Measurements from ENCODE around the gene LCE5A.

GRCh38 chr1:152461544-152461943, 49.1 kb upstream of the LCE5A start:
- TF ChIP-seq TAF1 (IDR thresholded peaks at IDR 0.05; ENCODE audit: borderline replicate concordance, insufficient read depth, low read length) (no peak), POLR2AphosphoS5 (IDR thresholded peaks at IDR 0.05; ENCODE audit: low read depth, low read length) (no peak), REST (IDR thresholded peaks at IDR 0.05; ENCODE audit: insufficient read depth in 1 of 2, low read depth in 2 of 2, low read length in 2 of 2) (no peak), FOXP2 (optimal IDR thresholded peaks at IDR 0.05; ENCODE audit: borderline replicate concordance, extremely low read depth, extremely low read length, insufficient read depth) (no peak)
